OCI-LY7 (cell line): ENCODE results near the gene ZNF582.

ENCODE experiments used
- EZH2phosphoT487 ChIP-seq: fragments of 200-600 bp; sonication (generic); IDR thresholded peaks from 2 replicates; pipeline ENCODE4 v1.6.1; 2018; ENCODE audit warnings: low read depth, borderline replicate concordance, mild to moderate bottlenecking, mixed run types, antibody characterized with exemption, low read length, moderate library complexity, mixed read lengths
- TF ChIP-seq, protein P1 (sequence below): fragments of 200-600 bp; sonication (generic); conservative IDR thresholded peaks from 2 replicates; pipeline ENCODE4 v1.5.1; 2014; ENCODE audit warnings: mild to moderate bottlenecking, antibody characterized with exemption, low read length, moderate library complexity, mixed read lengths

DNA sequence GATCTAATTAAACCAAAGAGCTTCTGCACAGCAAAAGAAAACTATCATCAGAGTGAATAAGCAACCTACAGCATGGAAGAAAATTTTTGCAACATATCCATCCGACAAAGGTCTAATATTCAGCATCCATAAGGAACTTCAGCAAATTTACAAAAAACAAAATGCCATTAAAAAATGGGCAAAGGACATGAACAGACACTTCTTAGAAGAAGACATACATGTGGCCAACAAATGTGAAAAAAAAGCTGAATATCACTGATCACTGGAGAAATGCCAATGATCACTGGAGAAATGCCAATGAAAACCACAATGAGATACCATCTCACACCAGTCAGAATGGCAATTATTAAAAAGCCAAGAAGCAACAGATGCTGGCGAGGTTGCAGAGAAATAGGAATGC lies 32.5 kb downstream of the ZNF582 start:
- TF ChIP-seq, protein P1, sequence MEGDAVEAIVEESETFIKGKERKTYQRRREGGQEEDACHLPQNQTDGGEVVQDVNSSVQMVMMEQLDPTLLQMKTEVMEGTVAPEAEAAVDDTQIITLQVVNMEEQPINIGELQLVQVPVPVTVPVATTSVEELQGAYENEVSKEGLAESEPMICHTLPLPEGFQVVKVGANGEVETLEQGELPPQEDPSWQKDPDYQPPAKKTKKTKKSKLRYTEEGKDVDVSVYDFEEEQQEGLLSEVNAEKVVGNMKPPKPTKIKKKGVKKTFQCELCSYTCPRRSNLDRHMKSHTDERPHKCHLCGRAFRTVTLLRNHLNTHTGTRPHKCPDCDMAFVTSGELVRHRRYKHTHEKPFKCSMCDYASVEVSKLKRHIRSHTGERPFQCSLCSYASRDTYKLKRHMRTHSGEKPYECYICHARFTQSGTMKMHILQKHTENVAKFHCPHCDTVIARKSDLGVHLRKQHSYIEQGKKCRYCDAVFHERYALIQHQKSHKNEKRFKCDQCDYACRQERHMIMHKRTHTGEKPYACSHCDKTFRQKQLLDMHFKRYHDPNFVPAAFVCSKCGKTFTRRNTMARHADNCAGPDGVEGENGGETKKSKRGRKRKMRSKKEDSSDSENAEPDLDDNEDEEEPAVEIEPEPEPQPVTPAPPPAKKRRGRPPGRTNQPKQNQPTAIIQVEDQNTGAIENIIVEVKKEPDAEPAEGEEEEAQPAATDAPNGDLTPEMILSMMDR = no peak
- TF ChIP-seq EZH2phosphoT487 = no peak
